HG03354 (cell line): Measurements from ENCODE around the gene TPPP3.
"Not testable (repeated sequence)": the region's sequence is repeated elsewhere in the genome, so short reads cannot be mapped to it uniquely, and the experiment has no call there.

ENCODE experiments used
- ATAC-seq: cut with Tn5 transposase; IDR thresholded peaks from one replicate; pipeline ENCODE4 v1.9.1; 2021; ENCODE audit warnings: mild to moderate bottlenecking; ENCODE audit not compliant: unreplicated experiment, poor library complexity, severe bottlenecking

The TPPP3 gene

GRCh38 chr16:67428146-67428731 lies 34.9 kb upstream of the TPPP3 start:
- ATAC-seq: no peak

- no peak for ATAC-seq
These were observed 33.7 kb upstream of the TPPP3 start for GRCh38 chr16:67426950-67427349.

- no peak for ATAC-seq
These were observed 32.7 kb upstream of the TPPP3 start for GRCh38 chr16:67426022-67426421.

- no peak for ATAC-seq
These were observed 32.3 kb upstream of the TPPP3 start for GRCh38 chr16:67425580-67425979.

GRCh38 chr16:67425061-67425460 lies 31.8 kb upstream of the TPPP3 start:
- no peak for ATAC-seq

GRCh38 chr16:67424261-67424615 lies 30.9 kb upstream of the TPPP3 start:
- no peak for ATAC-seq

GRCh38 chr16:67423611-67424260 lies 30.4 kb upstream of the TPPP3 start:
- no peak for ATAC-seq

GRCh38 chr16:67423015-67423414 lies 29.7 kb upstream of the TPPP3 start:
- no peak for ATAC-seq

- ATAC-seq: no peak
These were observed 27.7 kb upstream of the TPPP3 start for GRCh38 chr16:67421030-67421429.

- no peak for ATAC-seq
These were observed 26.6 kb upstream of the TPPP3 start for GRCh38 chr16:67419931-67420330.

- ATAC-seq: no peak
These were observed 26.2 kb upstream of the TPPP3 start for GRCh38 chr16:67419502-67419901.

- no peak for ATAC-seq
These were observed 24.2 kb upstream of the TPPP3 start for GRCh38 chr16:67417333-67418061.

GRCh38 chr16:67415872-67416793 lies 22.8 kb upstream of the TPPP3 start, which contains the start of gene ZDHHC1:
Gene ZDHHC1 (minus strand): TSS chr16:67416477. CDS start chr16:67407775, 8,702 bp downstream.
- ATAC-seq: peak; percentile 80

GRCh38 chr16:67415421-67415820 lies 22.1 kb upstream of the TPPP3 start:
- not testable (repeated sequence) for ATAC-seq

- ATAC-seq: no peak
These were observed 20.9 kb upstream of the TPPP3 start for GRCh38 chr16:67413978-67414911.

- ATAC-seq: no peak
These were observed 19.0 kb upstream of the TPPP3 start for GRCh38 chr16:67412294-67412693.

- no peak for ATAC-seq
These were observed 18.0 kb upstream of the TPPP3 start for GRCh38 chr16:67411339-67411738.

- ATAC-seq: no peak
These were observed 16.3 kb upstream of the TPPP3 start for GRCh38 chr16:67409631-67410030.
